A172 (cell line): ENCODE data around the gene LRRC63. TPM values are rescaled to one million over a fixed set of nuclear protein-coding genes. Genes with fewer than 3 reads are reported as not detected.
"Not testable (repeated sequence)": the region's sequence is repeated elsewhere in the genome, so short reads cannot be mapped to it uniquely, and the experiment has no call there.

Source experiments
- DNase-seq: peaks from one replicate; pipeline ENCODE4 v3.0.0-alpha.2; 2015; ENCODE audit warnings: low spot score
- total RNA-seq: library from RNA; depleted of rRNA; stranded (reverse); fragments of >200 nt; shearing (Covaris generic); gene quantifications from 2 replicates; pipeline ENCODE4 v1.2.3, GENCODE V29; 2014

Gene LRRC63
- total RNA-seq, 1 experiment from 2014 or later, result 0.22 TPM

DNA sequence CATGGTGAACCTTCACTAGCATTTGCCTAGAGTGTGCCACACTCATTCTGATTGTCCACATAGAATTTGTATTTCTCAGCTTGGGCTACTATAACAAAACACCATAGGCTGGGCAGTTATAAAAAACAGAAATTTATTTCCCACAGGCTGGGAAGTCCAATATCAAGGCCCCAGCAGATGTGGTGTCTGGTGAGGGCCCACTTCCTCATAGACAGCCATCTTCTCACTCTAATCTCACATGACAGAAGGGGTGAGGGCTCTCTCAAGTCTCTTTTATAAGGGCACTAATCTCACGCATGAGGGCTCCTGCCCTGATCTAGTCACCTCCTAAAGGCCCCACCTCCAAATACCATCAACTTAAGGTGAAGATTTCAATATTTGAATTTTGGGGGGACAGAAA is 53.6 kb downstream of the LRRC63 start:
- no peak for DNase-seq

- DNase-seq, result no peak
Observed at GRCh38 chr13:46267166-46267565, 55.4 kb downstream of the LRRC63 start.

GRCh38 chr13:46270416-46270815 is 58.7 kb downstream of the LRRC63 start:
- DNase-seq, result no peak

DNA sequence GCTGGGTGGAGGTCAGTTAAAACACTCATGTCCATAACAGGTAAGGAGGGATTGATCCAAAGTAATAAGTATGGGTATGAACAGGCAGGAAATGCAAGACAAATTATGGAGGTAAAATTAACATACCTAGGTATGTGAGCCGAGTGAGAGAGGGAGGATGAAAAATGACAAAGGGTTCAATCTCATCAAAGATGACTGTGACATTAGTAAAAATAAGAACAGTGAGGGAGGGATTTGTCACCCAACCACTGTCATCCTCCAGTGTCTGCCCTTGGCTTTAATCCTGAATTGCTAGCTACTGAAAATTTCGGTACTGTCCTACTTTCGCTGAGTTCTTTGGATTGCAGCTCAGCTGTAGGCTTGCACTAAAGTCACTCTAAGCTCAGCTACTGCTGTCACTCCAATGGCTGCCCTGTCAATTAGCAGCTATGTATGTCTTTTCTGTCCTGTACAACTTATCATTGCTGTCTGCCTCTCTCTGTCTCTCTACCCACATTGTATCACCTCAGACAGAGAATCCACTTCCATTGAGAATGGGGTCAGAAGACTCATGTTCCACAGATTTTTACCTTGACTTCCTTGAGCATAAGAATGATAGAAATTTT is 62.5 kb downstream of the LRRC63 start:
- DNase-seq, result no peak

- no peak for DNase-seq
Observed at GRCh38 chr13:46278474-46278873, 66.7 kb downstream of the LRRC63 start.

GRCh38 chr13:46281779-46282178 is 70.1 kb downstream of the LRRC63 start:
- no peak for DNase-seq

DNA sequence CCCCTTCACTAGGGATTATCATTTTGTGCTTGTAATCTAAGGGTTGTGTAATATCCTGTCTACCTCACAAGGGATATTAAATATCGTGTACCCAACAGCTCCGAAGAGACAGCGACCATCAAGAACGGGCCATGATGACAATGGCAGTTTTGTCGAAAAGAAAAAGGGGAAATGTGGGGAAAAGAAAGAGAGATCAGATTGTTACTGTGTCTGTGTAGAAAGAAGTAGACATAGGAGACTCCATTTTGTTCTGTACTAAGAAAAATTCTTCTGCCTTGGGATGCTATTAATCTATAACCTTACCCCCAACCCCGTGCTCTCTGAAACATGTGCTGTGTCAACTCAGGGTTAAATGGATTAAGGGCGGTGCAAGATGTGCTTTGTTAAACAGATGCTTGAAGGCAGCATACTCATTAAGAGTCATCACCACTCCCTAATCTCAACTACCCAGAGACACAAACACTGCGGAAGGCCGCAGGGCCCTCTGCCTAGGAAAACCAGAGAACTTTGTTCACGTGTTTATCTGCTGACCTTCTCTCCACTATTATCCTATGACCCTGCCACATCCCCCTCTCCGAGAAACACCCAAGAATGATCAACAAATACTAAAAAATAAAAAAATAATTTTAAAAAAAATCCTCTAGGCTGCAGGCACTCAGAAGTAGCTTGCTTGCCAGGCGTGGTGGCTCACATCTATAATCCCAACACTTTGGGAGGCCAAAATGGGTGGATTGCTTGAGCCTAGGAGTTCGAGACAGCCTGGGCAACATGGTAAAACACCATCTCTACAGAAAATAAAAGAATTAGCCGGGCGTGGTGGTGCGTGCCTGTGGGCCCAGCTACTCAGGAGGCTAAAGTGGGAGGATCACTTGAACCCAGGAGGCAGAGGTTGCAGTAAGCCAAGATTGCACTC is 72.4 kb downstream of the LRRC63 start:
- not testable (repeated sequence) for DNase-seq

DNA sequence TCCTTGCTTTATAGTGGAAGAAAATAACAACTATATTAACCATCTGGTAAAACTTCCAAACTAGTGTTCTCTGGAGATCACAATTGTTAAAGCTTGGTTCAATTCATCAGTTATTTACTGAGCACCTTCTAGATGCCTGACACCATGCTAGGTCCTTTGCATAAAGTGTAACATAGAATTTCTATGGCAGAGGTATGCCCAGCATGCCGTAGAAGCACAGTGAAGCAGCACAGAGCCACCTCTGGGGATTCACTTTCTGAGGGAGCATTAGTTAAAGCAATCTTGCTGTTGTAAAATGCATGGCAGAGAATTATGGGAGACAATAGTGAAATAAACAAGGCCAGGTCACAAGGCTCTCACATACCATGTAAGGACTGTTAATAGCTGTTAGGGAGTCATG is 75.2 kb downstream of the LRRC63 start:
- no peak for DNase-seq

GRCh38 chr13:46288570-46289259 is 77.0 kb downstream of the LRRC63 start:
- DNase-seq, result peak; percentile 28

GRCh38 chr13:46289260-46289955 is 77.7 kb downstream of the LRRC63 start:
- DNase-seq, result no peak

DNA sequence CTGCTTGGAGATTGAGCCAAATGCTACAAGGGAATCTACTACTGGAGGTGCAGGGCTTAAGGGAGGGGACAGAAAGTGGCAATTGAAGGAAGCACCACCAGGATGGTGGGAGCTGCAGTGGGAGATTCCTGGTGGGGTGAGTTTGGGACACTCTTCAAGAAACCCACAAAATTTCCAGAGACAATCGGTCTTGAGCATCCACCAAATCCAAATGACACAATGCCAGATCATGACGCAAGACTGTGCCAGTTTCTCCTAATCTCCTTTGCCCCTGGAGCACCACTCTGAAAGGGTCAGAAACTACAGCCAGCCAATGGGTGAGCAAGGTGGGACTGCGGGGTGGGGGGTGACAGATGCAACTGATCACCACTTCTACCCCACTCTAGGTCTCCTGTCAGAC is 78.7 kb downstream of the LRRC63 start:
- DNase-seq, result no peak

DNA sequence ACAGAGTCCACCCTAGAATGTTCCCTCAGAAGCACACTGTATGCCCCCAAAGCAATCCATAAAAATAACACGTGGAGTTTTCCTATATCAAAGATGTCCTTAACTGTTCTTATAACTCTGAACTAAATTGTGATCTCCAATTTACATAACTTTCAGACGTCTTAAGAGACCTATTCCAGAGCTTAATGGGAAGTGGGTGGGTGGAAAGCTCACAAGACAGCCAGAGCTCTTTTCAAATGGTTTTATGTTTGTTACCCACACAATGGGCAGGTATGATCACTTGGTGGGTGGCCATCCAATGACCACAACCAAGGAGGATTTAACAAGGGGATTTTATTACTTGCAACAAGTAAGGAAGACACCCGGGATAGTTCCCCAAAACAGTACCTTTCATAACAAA is 81.7 kb downstream of the LRRC63 start:
- no peak for DNase-seq

- DNase-seq, result no peak
Observed at GRCh38 chr13:46295491-46296114, 83.9 kb downstream of the LRRC63 start.

DNA sequence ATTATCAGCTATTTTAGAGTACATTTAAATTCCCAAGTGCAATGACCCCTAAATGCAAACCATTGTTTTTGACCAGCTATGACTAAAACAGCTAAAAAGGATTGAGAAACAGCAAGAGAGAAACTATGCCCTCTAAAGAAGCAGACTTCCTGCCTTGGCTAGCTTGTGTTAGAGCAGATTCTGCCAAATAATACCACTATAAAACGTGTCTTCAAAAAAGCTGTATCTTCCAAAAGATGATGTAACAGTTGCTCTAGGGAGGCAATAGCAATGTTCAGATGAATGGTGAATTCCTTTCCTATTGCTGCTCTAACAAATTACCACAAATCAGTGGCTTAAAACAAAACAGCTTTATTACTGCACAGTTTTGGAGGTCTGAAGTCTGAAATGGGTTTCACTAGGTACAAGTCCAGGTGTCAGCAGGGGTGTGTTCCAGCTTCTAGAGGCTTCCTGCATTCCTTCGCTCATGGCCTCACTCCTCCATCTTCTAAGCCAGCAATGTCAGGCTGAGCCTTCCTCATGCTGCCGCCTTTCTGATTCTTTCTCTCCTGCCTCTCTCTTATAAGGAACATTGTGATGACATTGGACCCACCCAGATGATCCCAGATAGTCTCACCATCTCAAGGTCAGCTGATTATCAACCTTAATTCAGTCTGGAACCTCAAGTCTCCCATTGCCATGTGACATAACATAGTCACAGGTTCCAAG is 84.5 kb downstream of the LRRC63 start:
- peak; percentile 42 for DNase-seq

DNA sequence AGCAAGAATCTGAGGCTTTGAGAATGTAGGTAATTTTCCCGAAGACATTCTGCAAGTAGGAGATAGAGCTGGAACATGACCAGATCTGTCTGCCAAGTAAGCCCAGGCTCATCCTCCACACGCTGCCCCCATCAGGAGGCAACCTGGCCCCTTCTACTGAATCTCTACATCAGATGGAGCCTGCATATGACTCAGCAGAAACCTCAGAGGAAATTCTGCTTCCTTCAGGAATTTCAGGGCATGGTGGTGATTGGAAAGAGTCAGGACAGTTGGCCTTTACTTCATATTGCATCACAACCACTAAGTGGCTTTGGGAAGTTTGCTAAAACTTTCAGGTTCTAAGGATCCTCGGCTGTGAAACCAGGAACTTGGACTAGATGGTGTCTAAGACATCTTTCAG is 85.2 kb downstream of the LRRC63 start:
- DNase-seq, result peak; percentile 56

DNA sequence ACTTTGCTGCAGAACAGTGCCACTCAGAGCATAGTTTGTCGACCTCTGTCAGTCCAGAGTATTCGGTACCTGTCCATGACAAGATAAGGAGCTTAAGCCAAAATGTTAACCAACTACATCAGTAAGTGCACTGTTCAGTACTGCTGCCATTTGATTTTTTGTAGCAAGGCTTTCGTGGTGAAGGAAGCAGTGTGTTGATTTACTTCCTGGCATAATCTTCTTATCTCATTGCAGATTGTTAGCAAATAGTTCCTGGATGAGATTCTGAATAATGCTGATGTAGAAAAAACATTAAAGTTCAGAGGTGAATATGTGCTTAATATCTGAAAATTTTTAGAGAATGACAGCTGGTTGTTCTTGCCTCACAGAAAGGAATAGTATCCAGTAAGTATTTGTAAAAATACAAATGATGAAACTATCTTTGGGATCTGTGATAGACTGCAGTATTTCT is 85.7 kb downstream of the LRRC63 start:
- no peak for DNase-seq

GRCh38 chr13:46303742-46304385 is 92.1 kb downstream of the LRRC63 start:
- no peak for DNase-seq

DNA sequence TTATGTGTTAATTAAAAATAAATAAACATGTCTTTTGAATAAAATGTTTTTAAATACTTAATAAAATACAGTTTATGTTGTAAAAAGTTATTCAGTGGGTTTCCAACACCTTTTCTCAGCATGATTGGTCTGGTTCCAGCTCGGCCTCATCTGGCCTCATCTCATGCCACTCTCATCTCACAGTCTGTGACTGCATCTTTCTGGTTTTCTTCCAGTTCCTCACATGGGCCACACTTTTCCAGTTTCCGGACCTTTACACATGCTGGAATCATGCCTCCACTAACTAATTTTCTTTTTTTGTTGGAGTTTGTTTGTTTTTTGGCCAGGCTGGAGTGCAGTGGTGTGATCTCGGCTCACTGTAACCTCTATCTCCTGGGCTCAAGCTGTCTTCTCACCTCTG is 92.8 kb downstream of the LRRC63 start:
- no peak for DNase-seq

DNA sequence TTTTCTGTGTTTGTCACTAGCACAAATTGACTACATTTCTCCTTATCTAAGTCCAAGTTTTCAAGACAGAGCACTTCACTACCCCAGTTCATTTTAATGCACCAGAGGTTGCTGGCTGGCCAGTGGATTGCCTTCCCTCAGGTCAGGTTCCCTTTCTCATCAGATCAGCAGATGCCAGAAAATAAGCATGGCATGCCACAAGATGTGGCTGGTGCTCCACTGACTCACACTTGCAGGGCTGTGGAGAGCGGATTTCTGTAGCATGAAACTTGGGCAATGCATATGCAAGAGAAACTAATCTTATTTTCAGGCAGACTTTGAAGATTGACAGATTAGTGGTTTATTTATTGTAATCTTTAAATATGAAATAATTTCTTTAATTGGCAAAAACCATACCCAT is 95.8 kb downstream of the LRRC63 start:
- no peak for DNase-seq

- DNase-seq, result no peak
Observed at GRCh38 chr13:46310066-46310465, 98.3 kb downstream of the LRRC63 start.
